Epidermal melanocyte (primary cell): ENCODE measurements around the gene CD244.

Experiments
- DNase-seq: peaks from one replicate; pipeline ENCODE4 v3.0.0; 2011; ENCODE audit warnings: low spot score; ENCODE audit not compliant: insufficient read length

The CD244 gene

GRCh38 chr1:160781914-160782689 lies 80.6 kb downstream of the CD244 start:
- DNase-seq: no peak

- no peak for DNase-seq
These were observed 81.4 kb downstream of the CD244 start for GRCh38 chr1:160781186-160781766.

GRCh38 chr1:160780398-160780755 lies 82.3 kb downstream of the CD244 start:
- DNase-seq: no peak
